ENCODE measurements around the gene CCDC157. TPM values are rescaled to one million over a fixed set of nuclear protein-coding genes. Genes with fewer than 3 reads are reported as not detected.

Gene CCDC157
- total RNA-seq, 1 donor from 2014 or later, result 7.0 TPM

DNA sequence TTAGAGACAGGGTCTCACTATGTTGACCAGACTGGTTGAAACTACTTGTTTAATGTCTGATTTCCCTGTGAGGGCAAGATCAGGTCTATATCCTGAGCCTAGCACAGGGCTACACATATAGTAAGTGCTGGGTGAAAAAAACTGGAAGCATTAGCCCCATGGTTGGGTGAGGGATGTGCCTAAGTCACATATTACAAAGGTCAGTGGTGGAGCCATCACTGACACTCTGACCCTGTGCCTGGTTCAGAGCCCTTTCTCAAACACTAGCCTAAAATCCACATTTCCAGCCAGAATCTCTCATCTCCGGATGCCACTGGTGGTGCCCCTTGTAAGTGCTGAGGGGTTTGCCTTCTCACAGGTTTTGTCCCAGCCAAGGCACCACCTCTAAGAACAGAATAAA, 39.0 kb upstream of the CCDC157 start:
- Histone ChIP-seq H3K4me1 (peaks cover 12 to 73% of the 10 kb centered on the region in 2 donors), H3K27me3 (no peaks in the 10 kb centered on the region), H3K27ac (peak overlapping the region; percentile 6 to 22), H3K4me3 (no peak overlapping the region), H3K36me3 (peaks cover 0 to 20% of the 10 kb centered on the region in 2 donors), H3K9me3 (no peaks in the 10 kb centered on the region)
- TF ChIP-seq, protein P1, sequence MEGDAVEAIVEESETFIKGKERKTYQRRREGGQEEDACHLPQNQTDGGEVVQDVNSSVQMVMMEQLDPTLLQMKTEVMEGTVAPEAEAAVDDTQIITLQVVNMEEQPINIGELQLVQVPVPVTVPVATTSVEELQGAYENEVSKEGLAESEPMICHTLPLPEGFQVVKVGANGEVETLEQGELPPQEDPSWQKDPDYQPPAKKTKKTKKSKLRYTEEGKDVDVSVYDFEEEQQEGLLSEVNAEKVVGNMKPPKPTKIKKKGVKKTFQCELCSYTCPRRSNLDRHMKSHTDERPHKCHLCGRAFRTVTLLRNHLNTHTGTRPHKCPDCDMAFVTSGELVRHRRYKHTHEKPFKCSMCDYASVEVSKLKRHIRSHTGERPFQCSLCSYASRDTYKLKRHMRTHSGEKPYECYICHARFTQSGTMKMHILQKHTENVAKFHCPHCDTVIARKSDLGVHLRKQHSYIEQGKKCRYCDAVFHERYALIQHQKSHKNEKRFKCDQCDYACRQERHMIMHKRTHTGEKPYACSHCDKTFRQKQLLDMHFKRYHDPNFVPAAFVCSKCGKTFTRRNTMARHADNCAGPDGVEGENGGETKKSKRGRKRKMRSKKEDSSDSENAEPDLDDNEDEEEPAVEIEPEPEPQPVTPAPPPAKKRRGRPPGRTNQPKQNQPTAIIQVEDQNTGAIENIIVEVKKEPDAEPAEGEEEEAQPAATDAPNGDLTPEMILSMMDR (IDR thresholded peaks at IDR 0.05), result no peak
- no peak for DNase-seq (ENCODE audit: low spot score in 2 of 2)
- intact Hi-C loops (cut with DNase I), result no loop called here

DNA sequence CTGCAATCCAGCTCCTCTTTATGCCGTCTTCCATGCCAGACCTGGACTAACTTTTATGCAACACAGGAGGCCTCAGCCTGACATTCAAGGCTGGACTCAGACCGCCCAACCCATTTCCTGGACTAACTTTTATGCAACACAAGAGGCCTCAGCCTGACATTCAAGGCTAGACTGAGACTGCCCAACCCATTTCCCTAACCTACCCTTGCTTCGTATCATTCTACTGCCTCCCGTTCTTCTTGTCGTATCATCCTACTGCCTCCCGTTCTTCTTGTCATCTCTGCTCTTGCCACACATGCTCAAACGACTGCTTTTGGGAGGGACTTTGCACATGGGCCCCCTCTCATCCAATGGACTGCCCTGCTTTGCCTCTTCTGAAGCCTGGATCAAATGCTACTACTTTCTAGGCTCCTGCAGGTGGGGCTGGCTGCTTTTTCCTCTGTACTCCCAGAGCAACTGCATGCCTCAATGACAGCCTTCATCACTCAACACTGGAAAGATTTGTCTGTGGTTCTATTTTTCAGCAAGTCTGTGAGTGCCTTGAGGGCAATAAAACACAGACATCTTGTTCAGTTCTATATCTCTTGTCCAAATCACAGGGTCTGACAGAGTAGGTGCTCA, 37.9 kb upstream of the CCDC157 start:
- H3K4me1 ChIP-seq, result peaks cover 19 to 80% of the 10 kb centered on the region in 2 donors
- no peaks in the 10 kb centered on the region for H3K27me3 ChIP-seq
- H3K36me3 ChIP-seq, result peaks cover 0 to 23% of the 10 kb centered on the region in 2 donors
- peak overlapping the region; percentile 2 to 51 for H3K27ac ChIP-seq
- H3K4me3 ChIP-seq, result no peak overlapping the region
- intact Hi-C loops (cut with DNase I), result no loop called here
- TF ChIP-seq, protein P1 (IDR thresholded peaks at IDR 0.05), result no peak
- H3K9me3 ChIP-seq, result no peaks in the 10 kb centered on the region
- DNase-seq (ENCODE audit: low spot score in 2 of 2), result no peak

DNA sequence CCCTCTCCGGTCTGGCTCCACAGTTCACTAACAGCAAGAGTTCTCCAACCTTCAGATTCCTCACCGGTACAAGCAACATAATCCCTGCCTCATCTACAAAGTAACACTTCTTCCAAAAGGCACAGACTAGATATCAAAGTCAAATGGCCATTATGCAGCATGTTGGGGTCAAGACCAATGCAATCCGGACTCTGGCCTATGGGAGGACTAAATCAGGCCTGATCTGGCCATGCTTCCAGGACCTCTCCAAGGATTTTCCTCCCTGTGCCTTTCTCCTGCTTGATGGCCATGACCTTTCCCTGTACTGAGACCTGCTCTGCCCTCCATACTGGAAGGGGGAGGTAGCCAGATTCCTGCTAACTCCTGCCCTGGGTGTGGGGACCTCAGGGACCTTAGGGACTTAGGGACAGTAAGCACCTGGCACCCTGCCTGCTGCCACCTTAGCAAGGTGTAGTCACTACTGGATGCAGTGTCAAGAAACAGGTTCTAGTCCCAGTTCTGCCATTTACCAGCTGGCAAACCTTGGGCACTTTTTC, 36.7 kb upstream of the CCDC157 start:
- no peak overlapping the region for H3K4me3 ChIP-seq
- no peaks in the 10 kb centered on the region for H3K9me3 ChIP-seq
- peak overlapping the region; percentile 29 to 95 for H3K27ac ChIP-seq
- no peak for DNase-seq (ENCODE audit: low spot score in 2 of 2)
- H3K27me3 ChIP-seq, result no peaks in the 10 kb centered on the region
- H3K36me3 ChIP-seq, result peaks cover 0 to 18% of the 10 kb centered on the region in 2 donors
- peaks cover 19 to 86% of the 10 kb centered on the region in 2 donors for H3K4me1 ChIP-seq
- intact Hi-C loops (cut with DNase I), result no loop called here
- TF ChIP-seq, protein P1 (IDR thresholded peaks at IDR 0.05), result no peak

DNA sequence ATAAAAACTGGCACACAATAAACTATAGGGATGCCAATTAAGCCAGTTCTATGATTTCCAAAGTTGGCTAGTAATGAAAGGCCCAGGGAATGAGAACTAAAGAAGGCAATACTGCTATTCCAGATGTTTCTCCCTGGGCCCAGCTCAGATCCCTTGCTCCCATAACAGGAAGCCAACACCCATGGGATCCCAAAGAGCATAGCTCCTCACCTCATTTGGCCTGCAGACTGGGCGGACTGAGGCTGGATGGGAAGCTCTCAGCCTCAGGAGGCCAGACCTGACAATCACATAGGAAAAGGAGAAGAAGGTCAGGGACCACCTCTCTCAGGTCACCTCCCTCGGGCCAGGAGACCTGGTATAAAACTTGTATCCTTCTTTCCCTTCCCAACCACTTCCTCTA, 35.3 kb upstream of the CCDC157 start:
- TF ChIP-seq, protein P1 (IDR thresholded peaks at IDR 0.05), result no peak
- Histone ChIP-seq H3K27ac (peak overlapping the region; percentile 64 to 95), H3K36me3 (peaks cover 0 to 18% of the 10 kb centered on the region in 2 donors), H3K4me1 (peaks cover 22 to 85% of the 10 kb centered on the region in 2 donors), H3K27me3 (no peaks in the 10 kb centered on the region), H3K4me3 (peak overlapping the region in 1 of 2 donors; percentile 5), H3K9me3 (no peaks in the 10 kb centered on the region)
- DNase-seq (ENCODE audit: low spot score in 2 of 2), result no peak
- intact Hi-C loops (cut with DNase I), result no loop called here

DNA sequence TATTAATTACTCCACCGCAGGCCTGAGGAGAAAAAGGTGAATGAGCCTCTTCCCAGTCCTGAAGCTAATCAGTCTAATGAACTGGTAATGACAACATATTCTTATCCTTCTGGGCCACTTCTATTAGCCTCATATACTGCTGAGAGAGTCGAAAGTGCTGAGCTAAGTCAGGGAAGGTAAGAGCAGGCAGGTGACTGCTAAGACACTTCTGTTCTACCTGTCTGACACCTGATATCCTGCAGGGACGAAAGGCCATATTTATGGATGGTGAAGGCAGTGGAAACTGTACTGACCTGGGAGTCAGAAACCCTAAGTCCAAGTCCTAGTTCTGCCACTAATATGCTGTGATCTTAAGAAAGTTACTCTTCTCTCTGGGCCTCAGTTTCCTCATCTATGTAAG, 33.6 kb upstream of the CCDC157 start:
- H3K4me1 ChIP-seq, result peaks cover 22 to 72% of the 10 kb centered on the region in 2 donors
- H3K4me3 ChIP-seq, result no peak overlapping the region
- H3K9me3 ChIP-seq, result no peaks in the 10 kb centered on the region
- peaks cover 0 to 12% of the 10 kb centered on the region in 2 donors for H3K36me3 ChIP-seq
- TF ChIP-seq, protein P1 (IDR thresholded peaks at IDR 0.05), result no peak
- intact Hi-C loops (cut with DNase I), result no loop called here
- DNase-seq (ENCODE audit: low spot score in 2 of 2), result no peak
- no peaks in the 10 kb centered on the region for H3K27me3 ChIP-seq
- H3K27ac ChIP-seq, result peak overlapping the region; percentile 94 to 95

Data from ascending aorta (tissue), 2 donors.